GM12891 (cell line): ENCODE measurements around the gene KLK12. TPM values are rescaled to one million over a fixed set of nuclear protein-coding genes. Genes with fewer than 3 reads are reported as not detected.

ENCODE experiments used
- DNase-seq: peaks from one replicate; pipeline ENCODE4 v3.0.0; 2011; ENCODE audit warnings: low spot score; ENCODE audit not compliant: insufficient read length
- FAIRE-seq: peaks from 2 replicates; lab custom pipeline; 2011; peaks lifted over from hg19 to GRCh38; lab: Jason Lieb, UNC
- PAX5 ChIP-seq: IDR thresholded peaks from 2 replicates; pipeline ENCODE4 v1.6.1; 2011; ENCODE audit warnings: low read length, moderate library complexity, mild to moderate bottlenecking; ENCODE audit not compliant: insufficient read depth, severe bottlenecking
- POLR2A ChIP-seq: IDR thresholded peaks from 2 replicates; pipeline ENCODE4 v1.6.1; 2011; ENCODE audit warnings: low read depth, low read length, control low read depth
- POLR2AphosphoS5 ChIP-seq: IDR thresholded peaks from 2 replicates; pipeline ENCODE4 v1.6.1; 2011; ENCODE audit warnings: low read depth, low read length, control low read depth
- POU2F2 ChIP-seq: IDR thresholded peaks from 2 replicates; pipeline ENCODE4 v1.6.1; 2011; ENCODE audit warnings: low read depth, mild to moderate bottlenecking, control low read depth, low read length, moderate library complexity
- SPI1 ChIP-seq: IDR thresholded peaks from 2 replicates; pipeline ENCODE4 v1.6.1; 2011; ENCODE audit warnings: low read depth, low read length, control low read depth
- TAF1 ChIP-seq: IDR thresholded peaks from 2 replicates; pipeline ENCODE4 v1.6.1; 2011; ENCODE audit warnings: low read depth, low read length, control low read depth
- polyA plus RNA-seq: library from polyadenylated mRNA; unstranded; fragments of >200 nt; gene quantifications from one replicate; pipeline ENCODE4 v1.2.1, GENCODE V29; 2012; ENCODE audit warnings: low read depth, missing spikeins, inconsistent platforms; ENCODE audit not compliant: missing spikeins

The KLK12 gene
- polyA plus RNA-seq: not detected

- no peak for TF ChIP-seq PAX5
- TF ChIP-seq TAF1: no peak
- DNase-seq (no peak), FAIRE-seq (no peak)
Measured at GRCh38 chr19:51034704-51035103, at the start of gene KLK12. KLK12 (minus strand) TSS chr19:51035002; CDS start chr19:51034621, 381 bp downstream.

DNA sequence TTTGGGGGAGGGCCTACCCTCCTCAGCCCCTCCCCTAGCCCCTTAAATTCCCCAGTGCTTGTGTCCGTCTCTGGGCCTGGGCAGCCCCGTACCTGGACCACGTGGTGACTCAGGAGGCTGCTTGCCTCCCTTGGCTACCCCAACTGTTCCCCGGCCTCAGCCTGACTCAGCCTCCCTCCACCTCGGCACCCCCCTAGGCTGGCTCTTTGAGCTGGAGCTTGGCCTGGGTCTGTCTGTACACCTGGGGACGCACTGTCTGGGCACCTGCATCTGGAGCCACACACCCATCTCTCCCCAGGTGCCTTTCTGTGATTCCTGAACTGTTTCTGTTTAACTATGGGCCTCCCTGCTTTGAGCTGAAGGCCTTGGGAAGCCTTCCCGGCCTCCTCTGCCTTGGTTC, 49.7 kb upstream of the KLK12 start:
- FAIRE-seq (no peak), DNase-seq (no peak)
- no peak for TF ChIP-seq POLR2AphosphoS5
- TF ChIP-seq POU2F2: no peak
- no peak for TF ChIP-seq TAF1
- no peak for TF ChIP-seq POLR2A
- TF ChIP-seq PAX5: no peak
- TF ChIP-seq SPI1: no peak

DNA sequence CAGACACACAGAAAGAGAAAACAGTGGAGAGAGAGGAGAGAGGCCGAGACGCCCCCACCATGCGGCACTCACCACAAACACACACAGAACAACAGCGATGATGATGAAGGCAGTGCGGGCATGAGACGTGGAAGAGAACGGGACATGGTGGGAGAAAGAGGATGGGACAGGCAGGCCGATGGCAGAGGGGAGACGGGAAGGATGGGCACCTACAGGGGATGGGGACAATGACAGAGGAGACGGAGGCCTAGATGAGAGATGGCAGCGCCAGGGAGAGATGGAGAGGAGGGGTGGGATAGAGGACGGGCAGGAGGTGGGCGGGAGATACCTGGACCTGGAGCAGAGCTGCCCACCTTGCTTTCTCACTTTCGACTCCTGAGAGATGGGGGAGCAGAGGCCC, 49.0 kb upstream of the KLK12 start:
- TF ChIP-seq POLR2A (no peak), PAX5 (no peak), POU2F2 (no peak), TAF1 (no peak), SPI1 (no peak), POLR2AphosphoS5 (no peak)
- no peak for FAIRE-seq
- DNase-seq: no peak

DNA sequence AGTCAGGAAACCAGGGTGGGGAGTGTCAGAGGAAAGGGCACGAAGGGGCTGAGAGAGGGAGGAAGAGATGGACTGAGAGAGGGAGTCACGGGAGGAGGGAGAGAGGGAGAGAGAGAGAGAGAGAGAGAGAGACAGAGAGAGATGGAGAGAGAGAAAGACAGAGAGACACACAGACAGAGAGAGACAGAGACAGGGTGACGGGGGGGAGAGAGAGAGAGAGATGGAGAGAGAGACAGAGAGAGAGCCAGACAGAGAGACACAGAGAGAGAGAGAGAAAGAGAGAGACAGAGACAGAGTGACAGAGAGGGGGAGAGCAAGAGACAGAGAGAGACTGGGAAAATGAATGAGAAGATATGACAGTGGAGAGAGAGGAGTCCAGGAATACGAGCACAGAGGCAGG, 48.4 kb upstream of the KLK12 start:
- FAIRE-seq (no peak), DNase-seq (no peak)
- TF ChIP-seq POLR2AphosphoS5 (no peak), PAX5 (no peak), SPI1 (no peak), TAF1 (no peak), POU2F2 (no peak), POLR2A (no peak)

DNA sequence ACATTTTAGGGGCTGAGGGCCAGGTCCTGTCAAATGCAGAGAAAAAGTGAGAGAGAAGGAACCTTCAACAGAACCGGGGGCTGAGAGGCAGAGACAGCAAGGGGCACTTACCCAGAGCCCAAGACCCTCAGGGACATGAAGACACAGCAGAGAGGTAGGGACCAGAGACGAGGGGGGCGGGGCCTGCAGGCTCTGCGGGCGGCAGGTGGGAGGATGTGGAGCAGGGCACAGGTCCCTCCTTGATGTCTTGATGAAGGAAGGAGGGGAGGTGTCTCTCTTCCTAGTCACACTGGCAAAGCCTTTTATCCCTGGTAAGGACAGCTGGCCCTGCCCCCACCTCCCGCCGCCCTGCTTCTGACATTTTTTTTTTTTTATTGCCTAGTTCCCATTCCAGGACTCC, 47.8 kb upstream of the KLK12 start, which contains the start of gene KLK14:
Gene KLK14, minus strand, starts transcription at position 277 of the 400 bp plus-strand sequence. Its CDS starts 273 bp downstream, at position 4.
- DNase-seq (no peak), FAIRE-seq (no peak)

GRCh38 chr19:51081476-51081875, 46.7 kb upstream of the KLK12 start:
- TF ChIP-seq POU2F2: no peak
- no peak for TF ChIP-seq PAX5
- TF ChIP-seq SPI1: no peak
- TF ChIP-seq TAF1: no peak
- no peak for TF ChIP-seq POLR2AphosphoS5
- no peak for TF ChIP-seq POLR2A
- DNase-seq: no peak
- no peak for FAIRE-seq

More for the DNA sequence above, 47.8 kb upstream of the KLK12 start, which contains the start of gene KLK14:
- no peak for TF ChIP-seq POU2F2
- TF ChIP-seq TAF1: no peak
- no peak for TF ChIP-seq POLR2A
- TF ChIP-seq PAX5: no peak
- no peak for TF ChIP-seq SPI1
- TF ChIP-seq POLR2AphosphoS5: no peak

GRCh38 chr19:51079481-51080110, 44.8 kb upstream of the KLK12 start:
- TF ChIP-seq POLR2A (no peak), POLR2AphosphoS5 (no peak), TAF1 (no peak), SPI1 (no peak), POU2F2 (no peak), PAX5 (no peak)
- DNase-seq: no peak
- no peak for FAIRE-seq

GRCh38 chr19:51078731-51079130, 43.9 kb upstream of the KLK12 start:
- FAIRE-seq (no peak), DNase-seq (no peak)
- TF ChIP-seq POLR2A: no peak

DNA sequence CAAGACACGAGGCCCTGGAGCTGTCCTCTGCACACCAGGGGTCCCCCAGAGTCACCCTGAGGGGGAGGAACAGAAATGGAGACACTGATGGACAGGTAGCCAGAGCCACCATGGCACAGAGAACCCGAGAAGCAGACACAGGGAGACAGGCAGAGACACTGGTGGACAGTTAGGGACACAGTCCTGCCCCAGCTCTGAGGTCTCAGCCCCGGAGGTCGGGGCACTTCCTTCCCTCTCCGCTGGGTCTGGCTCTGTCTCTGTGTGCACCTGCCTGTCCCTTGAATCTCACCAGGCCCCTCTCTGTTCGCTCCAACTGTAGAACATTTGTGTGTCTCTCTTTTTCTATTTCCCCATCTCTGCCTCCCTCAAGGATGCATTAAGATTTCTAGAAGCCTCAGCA, 43.3 kb upstream of the KLK12 start:
- no peak for FAIRE-seq
- TF ChIP-seq POLR2A (no peak), POLR2AphosphoS5 (no peak), PAX5 (no peak), POU2F2 (no peak), TAF1 (no peak), SPI1 (no peak)
- no peak for DNase-seq

- FAIRE-seq (no peak), DNase-seq (no peak)
- no peak for TF ChIP-seq SPI1
- TF ChIP-seq POU2F2: no peak
- no peak for TF ChIP-seq TAF1
- no peak for TF ChIP-seq POLR2A
- no peak for TF ChIP-seq PAX5
- no peak for TF ChIP-seq POLR2AphosphoS5
Measured at GRCh38 chr19:51076631-51077213, 41.9 kb upstream of the KLK12 start.

- DNase-seq (no peak), FAIRE-seq (no peak)
- TF ChIP-seq TAF1 (no peak), POLR2AphosphoS5 (no peak), POU2F2 (no peak), POLR2A (no peak), PAX5 (no peak), SPI1 (no peak)
Measured at GRCh38 chr19:51075998-51076397, 41.2 kb upstream of the KLK12 start.
